Transverse colon (tissue), 4 donors: ENCODE data around the gene LCLAT1. TPM values are rescaled to one million over a fixed set of nuclear protein-coding genes. Genes with fewer than 3 reads are reported as not detected.

Source experiments
- DNase-seq: peaks from one replicate; pipeline ENCODE4 v3.0.0-alpha.2; 2019
- H3K27ac ChIP-seq, 4 donors: fragments of 200-600 bp; sonication (generic); 2 replicates each; pipeline ENCODE4 v1.5.1; 2016 to 2018; ENCODE audit warnings: inconsistent platforms in 4 of 4
- H3K27me3 ChIP-seq: fragments of 200-600 bp; sonication (generic); 2 replicates; pipeline ENCODE4 v1.5.1; 2017; ENCODE audit warnings: inconsistent platforms
- H3K36me3 ChIP-seq, 4 donors: fragments of 200-600 bp; sonication (generic); 2 replicates each; pipeline ENCODE4 v1.5.1; 2017 to 2019; ENCODE audit warnings: inconsistent platforms in 4 of 4
- H3K4me1 ChIP-seq, 4 donors: fragments of 200-600 bp; sonication (generic); 2 replicates each; pipeline ENCODE4 v1.5.1; 2017 to 2020; ENCODE audit warnings: inconsistent platforms in 4 of 4
- H3K4me3 ChIP-seq, 4 donors: fragments of 200-600 bp; sonication (generic); 1 replicate in 1 of 4; 2 replicates in 3 of 4; pipeline versions ENCODE4 v1.5.1 to v1.6.1; 2017 to 2019; ENCODE audit warnings: inconsistent platforms in 4 of 4
- H3K9me3 ChIP-seq, 2 donors: fragments of 200-600 bp; sonication (generic); 2 replicates each; pipeline ENCODE4 v1.5.1; 2017 to 2019; ENCODE audit warnings: inconsistent platforms in 2 of 2
- CTCF ChIP-seq, 5 experiments: fragments of 200-600 bp in 3 of 5; fragments of 450-650 bp in 2 of 5; sonication (generic) in 3 of 5; IDR thresholded peaks; 1 replicate in 2 of 5; 2 replicates in 3 of 5; pipeline ENCODE4 v1.5.1; 2016 to 2017; ENCODE audit warnings: antibody characterized with exemption in 5 of 5, inconsistent platforms in 3 of 5, mild to moderate bottlenecking in 2 of 5, moderate library complexity in 1 of 5
- EP300 ChIP-seq: sonication (generic); formaldehyde crosslinking; IDR thresholded peaks from one replicate; pipeline ENCODE4 v1.6.1; 2017; ENCODE audit warnings: antibody characterized with exemption, low read depth
- POLR2A ChIP-seq: fragments of 450-650 bp; IDR thresholded peaks from one replicate; pipeline ENCODE4 v1.6.1; 2016; ENCODE audit warnings: antibody characterized with exemption, mild to moderate bottlenecking, moderate library complexity
- POLR2AphosphoS5 ChIP-seq, 3 donors: sonication (generic); formaldehyde crosslinking; IDR thresholded peaks; one replicate each; pipeline ENCODE4 v1.6.1; 2016; ENCODE audit warnings: antibody characterized with exemption in 3 of 3
- WGBS, 2 donors: methylation state at CpG; one replicate each; pipeline ENCODE4 v1.1.5; 2018; ENCODE audit warnings: low coverage in 1 of 2; 5-methylcytosine and 5-hydroxymethylcytosine counted together
- in situ Hi-C, 4 donors: fragments of 200-750 bp; cut with MboI; loops; one replicate each; pipeline versions ENCODE4 v1.15.0 to v1.15.1; 2017; ENCODE audit warnings: low sequenced_read_pairs in 3 of 4, low pct_ligation_motif_present in 1 of 4, low pct_unique_long_range_greater_than_20kb in 1 of 4
- intact Hi-C: fragments of 100-400 bp; cut with DNase I; formaldehyde crosslinking; loops from one replicate; pipeline ENCODE4 v1.15.1; 2023; ENCODE audit warnings: low total_unique reads
- total RNA-seq, 4 donors: library from RNA; depleted of rRNA; stranded (reverse); fragments of >200 nt; gene quantifications; one replicate each; pipeline ENCODE4 v1.1.0, GENCODE V29; 2016

LCLAT1 gene
- total RNA-seq, 4 donors from 2014 or later = 10.9 to 26.5 (median 16.6) TPM

GRCh38 chr2:30622452-30622851 is 175.4 kb downstream of the LCLAT1 start:
- Histone ChIP-seq H3K27me3 (no peaks in the 10 kb centered on the region), H3K4me1 (no peaks in the 10 kb centered on the region), H3K36me3 (no peaks in the 10 kb centered on the region), H3K27ac (no peak overlapping the region), H3K4me3 (no peak overlapping the region), H3K9me3 (no peaks in the 10 kb centered on the region)
- in situ Hi-C loops (no loop called here), intact Hi-C loops (no loop called here)
- no peak for TF ChIP-seq CTCF (IDR thresholded peaks at IDR 0.05)
- no peak for TF ChIP-seq POLR2AphosphoS5 (IDR thresholded peaks at IDR 0.05)
- no peak for TF ChIP-seq POLR2A
- TF ChIP-seq EP300 = no peak
- WGBS, 2 donors = 90% methylated on average over 4 of the region's 4 CpGs; no CpG with 5 or more reads in 1 of the 2 donors
- DNase-seq = no peak

- Histone ChIP-seq H3K4me1 (no peaks in the 10 kb centered on the region), H3K27me3 (no peaks in the 10 kb centered on the region), H3K36me3 (no peaks in the 10 kb centered on the region), H3K9me3 (no peaks in the 10 kb centered on the region), H3K27ac (no peak overlapping the region), H3K4me3 (no peak overlapping the region)
- in situ Hi-C loops = no loop called here
- DNase-seq = no peak
- intact Hi-C loops = loop anchor here (2.0 kb wide), 1 partner anchor 60 kb away; no protein-coding TSS in a partner anchor
- TF ChIP-seq EP300 = no peak
- TF ChIP-seq POLR2AphosphoS5 (IDR thresholded peaks at IDR 0.05) = no peak
- TF ChIP-seq POLR2A = no peak
- no peak for TF ChIP-seq CTCF (IDR thresholded peaks at IDR 0.05)
These were observed 178.2 kb downstream of the LCLAT1 start for GRCh38 chr2:30625276-30625675.

GRCh38 chr2:30625701-30626100 is 178.7 kb downstream of the LCLAT1 start:
- Histone ChIP-seq H3K36me3 (no peaks in the 10 kb centered on the region), H3K4me3 (no peak overlapping the region), H3K4me1 (no peaks in the 10 kb centered on the region), H3K27me3 (no peaks in the 10 kb centered on the region), H3K9me3 (no peaks in the 10 kb centered on the region), H3K27ac (no peak overlapping the region)
- 81 to 100% methylated on average over 2 to 3 of the region's 3 CpGs for WGBS, 2 donors
- intact Hi-C loops (loop anchor here (2.0 kb wide), 1 partner anchor 59 kb away; no protein-coding TSS in a partner anchor), in situ Hi-C loops (no loop called here)
- TF ChIP-seq POLR2A (no peak), EP300 (no peak), POLR2AphosphoS5 (IDR thresholded peaks at IDR 0.05) (no peak), CTCF (IDR thresholded peaks at IDR 0.05) (no peak)
- DNase-seq = no peak

- Histone ChIP-seq H3K4me3 (no peak overlapping the region), H3K27ac (no peak overlapping the region), H3K9me3 (no peaks in the 10 kb centered on the region), H3K36me3 (no peaks in the 10 kb centered on the region), H3K27me3 (no peaks in the 10 kb centered on the region), H3K4me1 (no peaks in the 10 kb centered on the region)
- WGBS, 2 donors = 80 to 84% methylated on average over 2 of the region's 2 CpGs
- DNase-seq = no peak
- in situ Hi-C loops (no loop called here), intact Hi-C loops (no loop called here)
- TF ChIP-seq EP300 = no peak
- TF ChIP-seq POLR2AphosphoS5 (IDR thresholded peaks at IDR 0.05) = no peak
- TF ChIP-seq POLR2A = no peak
- TF ChIP-seq CTCF (IDR thresholded peaks at IDR 0.05) = no peak
These were observed 179.4 kb downstream of the LCLAT1 start for GRCh38 chr2:30626397-30626796.
